ENCODE measurements around the gene CSNK2A2.

CSNK2A2 gene

GRCh38 chr16:58170223-58170622 is 27.7 kb downstream of the CSNK2A2 start:
- Histone ChIP-seq H3K27ac (ENCODE audit: low read depth, low read length) (no peak overlapping the region), H3K9ac (ENCODE audit: low read depth, low read length) (no peak overlapping the region), H3K4me3 (ENCODE audit: low read length) (no peak overlapping the region), H3K4me1 (ENCODE audit: insufficient read depth, low read length) (no peaks in the 10 kb centered on the region), H3K9me3 (ENCODE audit: insufficient read depth, low read depth, low read length) (no peaks in the 10 kb centered on the region), H3K36me3 (ENCODE audit: insufficient read depth, low read length) (peaks cover 95% of the 10 kb centered on the region), H3K27me3 (ENCODE audit: insufficient read depth, low read length) (no peaks in the 10 kb centered on the region)
- 94% methylated on average over 1 of the region's 2 CpGs for WGBS

- H3K36me3 ChIP-seq (ENCODE audit: insufficient read depth, low read length): peaks cover 67% of the 10 kb centered on the region
- H3K9me3 ChIP-seq (ENCODE audit: insufficient read depth, low read depth, low read length): no peaks in the 10 kb centered on the region
- no peak overlapping the region for H3K4me3 ChIP-seq (ENCODE audit: low read length)
- 70% methylated on average over 3 of the region's 3 CpGs for WGBS
- H3K9ac ChIP-seq (ENCODE audit: low read depth, low read length): no peak overlapping the region
- H3K27ac ChIP-seq (ENCODE audit: low read depth, low read length): no peak overlapping the region
- H3K4me1 ChIP-seq (ENCODE audit: insufficient read depth, low read length): no peaks in the 10 kb centered on the region
- no peaks in the 10 kb centered on the region for H3K27me3 ChIP-seq (ENCODE audit: insufficient read depth, low read length)
Observed at GRCh38 chr16:58160855-58161254, 37.1 kb downstream of the CSNK2A2 start.

GRCh38 chr16:58158725-58159124 is 39.2 kb downstream of the CSNK2A2 start:
- no peak overlapping the region for H3K4me3 ChIP-seq (ENCODE audit: low read length)
- H3K9me3 ChIP-seq (ENCODE audit: insufficient read depth, low read depth, low read length): no peaks in the 10 kb centered on the region
- H3K36me3 ChIP-seq (ENCODE audit: insufficient read depth, low read length): peaks cover 46% of the 10 kb centered on the region
- H3K4me1 ChIP-seq (ENCODE audit: insufficient read depth, low read length): no peaks in the 10 kb centered on the region
- H3K27me3 ChIP-seq (ENCODE audit: insufficient read depth, low read length): no peaks in the 10 kb centered on the region
- WGBS: 84% methylated on average over 2 of the region's 3 CpGs
- H3K27ac ChIP-seq (ENCODE audit: low read depth, low read length): no peak overlapping the region
- no peak overlapping the region for H3K9ac ChIP-seq (ENCODE audit: low read depth, low read length)

- peaks cover 39% of the 10 kb centered on the region for H3K36me3 ChIP-seq (ENCODE audit: insufficient read depth, low read length)
- 91% methylated on average over 29 of the region's 29 CpGs for WGBS
- H3K9ac ChIP-seq (ENCODE audit: low read depth, low read length): no peak overlapping the region
- H3K4me3 ChIP-seq (ENCODE audit: low read length): no peak overlapping the region
- no peaks in the 10 kb centered on the region for H3K27me3 ChIP-seq (ENCODE audit: insufficient read depth, low read length)
- no peak overlapping the region for H3K27ac ChIP-seq (ENCODE audit: low read depth, low read length)
- no peaks in the 10 kb centered on the region for H3K9me3 ChIP-seq (ENCODE audit: insufficient read depth, low read depth, low read length)
- H3K4me1 ChIP-seq (ENCODE audit: insufficient read depth, low read length): no peaks in the 10 kb centered on the region
Observed at GRCh38 chr16:58157951-58158540, 39.9 kb downstream of the CSNK2A2 start.

- WGBS: 89% methylated on average over 2 of the region's 2 CpGs
Observed at GRCh38 chr16:58157239-58157638, 40.7 kb downstream of the CSNK2A2 start.

GRCh38 chr16:58155839-58156238 is 42.1 kb downstream of the CSNK2A2 start:
- no peak overlapping the region for H3K4me3 ChIP-seq (ENCODE audit: low read length)
- H3K9me3 ChIP-seq (ENCODE audit: insufficient read depth, low read depth, low read length): no peaks in the 10 kb centered on the region
- no peak overlapping the region for H3K9ac ChIP-seq (ENCODE audit: low read depth, low read length)
- no peaks in the 10 kb centered on the region for H3K27me3 ChIP-seq (ENCODE audit: insufficient read depth, low read length)
- no peaks in the 10 kb centered on the region for H3K4me1 ChIP-seq (ENCODE audit: insufficient read depth, low read length)
- WGBS: 86% methylated on average over 2 of the region's 2 CpGs
- no peak overlapping the region for H3K27ac ChIP-seq (ENCODE audit: low read depth, low read length)
- H3K36me3 ChIP-seq (ENCODE audit: insufficient read depth, low read length): peaks cover 17% of the 10 kb centered on the region

More at GRCh38 chr16:58157239-58157638, 40.7 kb downstream of the CSNK2A2 start:
- Histone ChIP-seq H3K4me1 (ENCODE audit: insufficient read depth, low read length) (no peaks in the 10 kb centered on the region), H3K4me3 (ENCODE audit: low read length) (no peak overlapping the region), H3K27me3 (ENCODE audit: insufficient read depth, low read length) (no peaks in the 10 kb centered on the region), H3K9me3 (ENCODE audit: insufficient read depth, low read depth, low read length) (no peaks in the 10 kb centered on the region), H3K27ac (ENCODE audit: low read depth, low read length) (no peak overlapping the region), H3K36me3 (ENCODE audit: insufficient read depth, low read length) (peaks cover 31% of the 10 kb centered on the region), H3K9ac (ENCODE audit: low read depth, low read length) (no peak overlapping the region)

- Histone ChIP-seq H3K9ac (ENCODE audit: low read depth, low read length) (no peak overlapping the region), H3K27me3 (ENCODE audit: insufficient read depth, low read length) (no peaks in the 10 kb centered on the region), H3K36me3 (ENCODE audit: insufficient read depth, low read length) (peaks cover 4% of the 10 kb centered on the region), H3K4me3 (ENCODE audit: low read length) (no peak overlapping the region), H3K4me1 (ENCODE audit: insufficient read depth, low read length) (no peaks in the 10 kb centered on the region), H3K27ac (ENCODE audit: low read depth, low read length) (no peak overlapping the region), H3K9me3 (ENCODE audit: insufficient read depth, low read depth, low read length) (no peaks in the 10 kb centered on the region)
- WGBS: 93% methylated on average over 2 of the region's 2 CpGs
Observed at GRCh38 chr16:58154345-58154744, 43.6 kb downstream of the CSNK2A2 start.

- WGBS: 92% methylated on average over 7 of the region's 8 CpGs
- H3K4me3 ChIP-seq (ENCODE audit: low read length): no peak overlapping the region
Observed at GRCh38 chr16:58152246-58152868, 45.5 kb downstream of the CSNK2A2 start.

GRCh38 chr16:58148526-58148925 is 49.4 kb downstream of the CSNK2A2 start:
- 76% methylated on average over 1 of the region's 1 CpG for WGBS
- H3K9me3 ChIP-seq (ENCODE audit: insufficient read depth, low read depth, low read length): no peaks in the 10 kb centered on the region
- H3K27ac ChIP-seq (ENCODE audit: low read depth, low read length): no peak overlapping the region
- no peak overlapping the region for H3K9ac ChIP-seq (ENCODE audit: low read depth, low read length)
- no peaks in the 10 kb centered on the region for H3K27me3 ChIP-seq (ENCODE audit: insufficient read depth, low read length)
- no peaks in the 10 kb centered on the region for H3K36me3 ChIP-seq (ENCODE audit: insufficient read depth, low read length)
- no peak overlapping the region for H3K4me3 ChIP-seq (ENCODE audit: low read length)
- no peaks in the 10 kb centered on the region for H3K4me1 ChIP-seq (ENCODE audit: insufficient read depth, low read length)

More at GRCh38 chr16:58152246-58152868, 45.5 kb downstream of the CSNK2A2 start:
- Histone ChIP-seq H3K9me3 (ENCODE audit: insufficient read depth, low read depth, low read length) (no peaks in the 10 kb centered on the region), H3K4me1 (ENCODE audit: insufficient read depth, low read length) (no peaks in the 10 kb centered on the region), H3K27me3 (ENCODE audit: insufficient read depth, low read length) (no peaks in the 10 kb centered on the region), H3K9ac (ENCODE audit: low read depth, low read length) (no peak overlapping the region), H3K36me3 (ENCODE audit: insufficient read depth, low read length) (no peaks in the 10 kb centered on the region), H3K27ac (ENCODE audit: low read depth, low read length) (no peak overlapping the region)

- no peak overlapping the region for H3K4me3 ChIP-seq (ENCODE audit: low read length)
- H3K27ac ChIP-seq (ENCODE audit: low read depth, low read length): no peak overlapping the region
- H3K4me1 ChIP-seq (ENCODE audit: insufficient read depth, low read length): no peaks in the 10 kb centered on the region
- H3K36me3 ChIP-seq (ENCODE audit: insufficient read depth, low read length): no peaks in the 10 kb centered on the region
- H3K9ac ChIP-seq (ENCODE audit: low read depth, low read length): no peak overlapping the region
- H3K9me3 ChIP-seq (ENCODE audit: insufficient read depth, low read depth, low read length): no peaks in the 10 kb centered on the region
- WGBS: 97% methylated on average over 2 of the region's 2 CpGs
- no peaks in the 10 kb centered on the region for H3K27me3 ChIP-seq (ENCODE audit: insufficient read depth, low read length)
Observed at GRCh38 chr16:58148099-58148498, 49.8 kb downstream of the CSNK2A2 start.

GRCh38 chr16:58138852-58139251 is 59.1 kb downstream of the CSNK2A2 start:
- no peak overlapping the region for H3K9ac ChIP-seq (ENCODE audit: low read depth, low read length)
- H3K9me3 ChIP-seq (ENCODE audit: insufficient read depth, low read depth, low read length): peaks cover 16% of the 10 kb centered on the region; the same call in 1 of the 2 replicates
- H3K4me1 ChIP-seq (ENCODE audit: insufficient read depth, low read length): no peaks in the 10 kb centered on the region
- no peaks in the 10 kb centered on the region for H3K36me3 ChIP-seq (ENCODE audit: insufficient read depth, low read length)
- no peak overlapping the region for H3K4me3 ChIP-seq (ENCODE audit: low read length)
- no peaks in the 10 kb centered on the region for H3K27me3 ChIP-seq (ENCODE audit: insufficient read depth, low read length)
- H3K27ac ChIP-seq (ENCODE audit: low read depth, low read length): no peak overlapping the region
